ENCODE results near the gene TBC1D14. TPM values are rescaled to one million over a fixed set of nuclear protein-coding genes. Genes with fewer than 3 reads are reported as not detected.

Gene TBC1D14
- total RNA-seq, 2 experiments from 2014 or later, result 38.4 to 39.3 TPM

- H3K4me1 Mint-ChIP-seq, result peaks cover 27% of the 10 kb centered on the region
- peaks cover 2% of the 10 kb centered on the region for H3K36me3 Mint-ChIP-seq
- no peaks in the 10 kb centered on the region for H3K9me3 Mint-ChIP-seq
- DNase-seq, result no peak
- H3K27me3 Mint-ChIP-seq, result no peaks in the 10 kb centered on the region
- H3K4me3 Mint-ChIP-seq, result no peak overlapping the region
- H3K27ac Mint-ChIP-seq, result peak overlapping the region; percentile 51
Observed at GRCh38 chr4:7052313-7052712, 142.7 kb downstream of the TBC1D14 start.

GRCh38 chr4:7052923-7053715 lies 143.5 kb downstream of the TBC1D14 start:
- no peaks in the 10 kb centered on the region for H3K9me3 Mint-ChIP-seq
- H3K27ac Mint-ChIP-seq, result peak overlapping the region; percentile 51
- H3K27me3 Mint-ChIP-seq, result no peaks in the 10 kb centered on the region
- peak; percentile 32 for DNase-seq
- H3K4me3 Mint-ChIP-seq, result no peak overlapping the region
- peaks cover 23% of the 10 kb centered on the region for H3K4me1 Mint-ChIP-seq
- H3K36me3 Mint-ChIP-seq, result peaks cover 9% of the 10 kb centered on the region

- H3K9me3 Mint-ChIP-seq, result no peaks in the 10 kb centered on the region
- no peak for DNase-seq
- peaks cover 24% of the 10 kb centered on the region for H3K4me1 Mint-ChIP-seq
- peaks cover 15% of the 10 kb centered on the region for H3K36me3 Mint-ChIP-seq
- no peak overlapping the region for H3K27ac Mint-ChIP-seq
- H3K27me3 Mint-ChIP-seq, result no peaks in the 10 kb centered on the region
- no peak overlapping the region for H3K4me3 Mint-ChIP-seq
Observed at GRCh38 chr4:7054106-7054880, 144.7 kb downstream of the TBC1D14 start.

GRCh38 chr4:7055111-7055989 lies 145.7 kb downstream of the TBC1D14 start:
- no peak for DNase-seq

GRCh38 chr4:7055990-7056325 lies 146.3 kb downstream of the TBC1D14 start:
- no peak for DNase-seq
- peak overlapping the region; percentile 60 for H3K27ac Mint-ChIP-seq

More at GRCh38 chr4:7055111-7055989, 145.7 kb downstream of the TBC1D14 start:
- Mint-ChIP-seq H3K4me1 (peaks cover 20% of the 10 kb centered on the region), H3K27ac (no peak overlapping the region), H3K36me3 (peaks cover 17% of the 10 kb centered on the region), H3K4me3 (no peak overlapping the region), H3K27me3 (no peaks in the 10 kb centered on the region), H3K9me3 (no peaks in the 10 kb centered on the region)

GRCh38 chr4:7058792-7059191 lies 149.2 kb downstream of the TBC1D14 start:
- Mint-ChIP-seq H3K27ac (peak overlapping the region; percentile 29), H3K4me3 (no peak overlapping the region), H3K27me3 (no peaks in the 10 kb centered on the region), H3K9me3 (no peaks in the 10 kb centered on the region), H3K4me1 (peaks cover 13% of the 10 kb centered on the region), H3K36me3 (peaks cover 34% of the 10 kb centered on the region)
- no peak for DNase-seq

More at GRCh38 chr4:7055990-7056325, 146.3 kb downstream of the TBC1D14 start:
- H3K4me1 Mint-ChIP-seq, result peaks cover 21% of the 10 kb centered on the region
- no peaks in the 10 kb centered on the region for H3K9me3 Mint-ChIP-seq
- no peak overlapping the region for H3K4me3 Mint-ChIP-seq
- H3K27me3 Mint-ChIP-seq, result no peaks in the 10 kb centered on the region
- H3K36me3 Mint-ChIP-seq, result peaks cover 17% of the 10 kb centered on the region

GRCh38 chr4:7059662-7060061 lies 150.0 kb downstream of the TBC1D14 start:
- Mint-ChIP-seq H3K4me1 (peaks cover 19% of the 10 kb centered on the region), H3K36me3 (peaks cover 40% of the 10 kb centered on the region), H3K27ac (no peak overlapping the region)

GRCh38 chr4:7060346-7061150 lies 150.9 kb downstream of the TBC1D14 start:
- H3K4me3 Mint-ChIP-seq, result no peak overlapping the region
- no peak for DNase-seq
- H3K36me3 Mint-ChIP-seq, result peaks cover 47% of the 10 kb centered on the region
- H3K4me1 Mint-ChIP-seq, result peaks cover 22% of the 10 kb centered on the region
- no peaks in the 10 kb centered on the region for H3K27me3 Mint-ChIP-seq
- no peaks in the 10 kb centered on the region for H3K9me3 Mint-ChIP-seq
- H3K27ac Mint-ChIP-seq, result no peak overlapping the region

More at GRCh38 chr4:7059662-7060061, 150.0 kb downstream of the TBC1D14 start:
- Mint-ChIP-seq H3K9me3 (no peaks in the 10 kb centered on the region), H3K27me3 (no peaks in the 10 kb centered on the region), H3K4me3 (no peak overlapping the region)
- DNase-seq, result no peak

- no peaks in the 10 kb centered on the region for H3K27me3 Mint-ChIP-seq
- peaks cover 30% of the 10 kb centered on the region for H3K4me1 Mint-ChIP-seq
- H3K27ac Mint-ChIP-seq, result peak overlapping the region; percentile 12
- peaks cover 52% of the 10 kb centered on the region for H3K36me3 Mint-ChIP-seq
- DNase-seq, result no peak
- H3K4me3 Mint-ChIP-seq, result no peak overlapping the region
- H3K9me3 Mint-ChIP-seq, result no peaks in the 10 kb centered on the region
Observed at GRCh38 chr4:7061815-7062214, 152.2 kb downstream of the TBC1D14 start.

- no peak overlapping the region for H3K27ac Mint-ChIP-seq
- DNase-seq, result no peak
- no peak overlapping the region for H3K4me3 Mint-ChIP-seq
- H3K36me3 Mint-ChIP-seq, result peaks cover 52% of the 10 kb centered on the region
- no peaks in the 10 kb centered on the region for H3K9me3 Mint-ChIP-seq
- peaks cover 35% of the 10 kb centered on the region for H3K4me1 Mint-ChIP-seq
- H3K27me3 Mint-ChIP-seq, result no peaks in the 10 kb centered on the region
Observed at GRCh38 chr4:7062816-7063215, 153.2 kb downstream of the TBC1D14 start.

GRCh38 chr4:7063362-7063761 lies 153.7 kb downstream of the TBC1D14 start:
- Mint-ChIP-seq H3K27me3 (no peaks in the 10 kb centered on the region), H3K36me3 (peaks cover 51% of the 10 kb centered on the region)

GRCh38 chr4:7066006-7066405 lies 156.4 kb downstream of the TBC1D14 start:
- no peak for DNase-seq
- peak overlapping the region; percentile 91 for H3K27ac Mint-ChIP-seq
- H3K36me3 Mint-ChIP-seq, result peaks cover 43% of the 10 kb centered on the region
- no peaks in the 10 kb centered on the region for H3K9me3 Mint-ChIP-seq
- H3K4me3 Mint-ChIP-seq, result peak overlapping the region; percentile 97
- H3K4me1 Mint-ChIP-seq, result peaks cover 32% of the 10 kb centered on the region
- no peaks in the 10 kb centered on the region for H3K27me3 Mint-ChIP-seq

More at GRCh38 chr4:7063362-7063761, 153.7 kb downstream of the TBC1D14 start:
- no peak overlapping the region for H3K4me3 Mint-ChIP-seq
- no peak for DNase-seq
- H3K9me3 Mint-ChIP-seq, result no peaks in the 10 kb centered on the region
- H3K27ac Mint-ChIP-seq, result peak overlapping the region; percentile 59
- H3K4me1 Mint-ChIP-seq, result peaks cover 34% of the 10 kb centered on the region

GRCh38 chr4:7066493-7066892 lies 156.9 kb downstream of the TBC1D14 start:
- H3K27me3 Mint-ChIP-seq, result no peaks in the 10 kb centered on the region
- H3K36me3 Mint-ChIP-seq, result peaks cover 39% of the 10 kb centered on the region
- H3K27ac Mint-ChIP-seq, result peak overlapping the region; percentile 91
- peak overlapping the region; percentile 97 for H3K4me3 Mint-ChIP-seq
- H3K9me3 Mint-ChIP-seq, result no peaks in the 10 kb centered on the region
- DNase-seq, result no peak
- H3K4me1 Mint-ChIP-seq, result peaks cover 32% of the 10 kb centered on the region

- H3K36me3 Mint-ChIP-seq, result peaks cover 38% of the 10 kb centered on the region
- H3K27ac Mint-ChIP-seq, result peak overlapping the region; percentile 91
- H3K9me3 Mint-ChIP-seq, result no peaks in the 10 kb centered on the region
- no peaks in the 10 kb centered on the region for H3K27me3 Mint-ChIP-seq
- DNase-seq, result no peak
- peak overlapping the region; percentile 97 for H3K4me3 Mint-ChIP-seq
- peaks cover 32% of the 10 kb centered on the region for H3K4me1 Mint-ChIP-seq
Observed at GRCh38 chr4:7067126-7067451, 157.5 kb downstream of the TBC1D14 start.
